Vagina (tissue), 2 donors: ENCODE results near the gene CCDC127. TPM values are rescaled to one million over a fixed set of nuclear protein-coding genes. Genes with fewer than 3 reads are reported as not detected.

Source experiments
- DNase-seq, 2 donors: peaks; one replicate each; pipeline ENCODE4 v3.0.0-alpha.2; 2017; ENCODE audit errors: extremely low spot score in 2 of 2
- H3K27ac ChIP-seq: fragments of 200-600 bp; sonication (generic); one replicate; pipeline ENCODE4 v1.5.1; 2019
- H3K27me3 ChIP-seq: fragments of 200-600 bp; sonication (generic); one replicate; pipeline ENCODE4 v1.5.1; 2019
- H3K36me3 ChIP-seq, 2 donors: fragments of 200-600 bp; sonication (generic); one replicate each; pipeline ENCODE4 v1.5.1; 2017 to 2019
- H3K4me1 ChIP-seq: fragments of 200-600 bp; sonication (generic); one replicate; pipeline ENCODE4 v1.5.1; 2019
- H3K4me3 ChIP-seq, 2 donors: fragments of 200-600 bp; sonication (generic); 1 replicate in 1 of 2; 2 replicates in 1 of 2; pipeline ENCODE4 v1.5.1; 2016 to 2019
- H3K9me3 ChIP-seq: fragments of 200-600 bp; sonication (generic); one replicate; pipeline ENCODE4 v1.5.1; 2019
- CTCF ChIP-seq, 3 experiments: fragments of 450-650 bp in 2 of 3; fragments of 200-600 bp in 1 of 3; sonication (generic) in 1 of 3; IDR thresholded peaks; one replicate each; pipeline ENCODE4 v1.5.1; 2017 to 2019; ENCODE audit warnings: antibody characterized with exemption in 3 of 3, mild to moderate bottlenecking in 2 of 3, moderate library complexity in 2 of 3
- POLR2A ChIP-seq, 2 donors: fragments of 450-650 bp; IDR thresholded peaks; one replicate each; pipeline ENCODE4 v1.6.1; 2017; ENCODE audit warnings: antibody characterized with exemption in 2 of 2, mild to moderate bottlenecking in 2 of 2, moderate library complexity in 2 of 2
- POLR2AphosphoS5 ChIP-seq, 2 donors: sonication (generic); formaldehyde crosslinking; IDR thresholded peaks; one replicate each; pipeline ENCODE4 v1.9.0; 2017; ENCODE audit warnings: antibody characterized with exemption in 2 of 2, mild to moderate bottlenecking in 2 of 2, low read depth in 1 of 2; ENCODE audit not compliant: insufficient read depth in 1 of 2
- intact Hi-C: fragments of 100-400 bp; cut with DNase I; formaldehyde crosslinking; loops from one replicate; pipeline ENCODE4 v1.15.1; 2023
- total RNA-seq: library from RNA; depleted of rRNA; stranded (reverse); fragments of >200 nt; gene quantifications from one replicate; pipeline ENCODE4 v1.2.3, GENCODE V29; 2016

CCDC127 gene
- total RNA-seq, 1 donor from 2014 or later, result 4.2 TPM

GRCh38 chr5:149745-150485 is 68.0 kb downstream of the CCDC127 start:
- Histone ChIP-seq H3K27ac (no peak overlapping the region), H3K36me3 (no peaks in the 10 kb centered on the region), H3K27me3 (no peaks in the 10 kb centered on the region), H3K4me3 (no peak overlapping the region), H3K4me1 (no peaks in the 10 kb centered on the region), H3K9me3 (peaks cover 11% of the 10 kb centered on the region)
- intact Hi-C loops, result no loop called here
- TF ChIP-seq POLR2AphosphoS5 (IDR thresholded peaks at IDR 0.05; ENCODE audit: insufficient read depth in 1 of 2, low read depth in 1 of 2) (no peak), POLR2A (IDR thresholded peaks at IDR 0.05) (no peak), CTCF (IDR thresholded peaks at IDR 0.05) (no peak)
- DNase-seq, result no peak

GRCh38 chr5:147751-148150 is 70.2 kb downstream of the CCDC127 start:
- no peak for TF ChIP-seq POLR2A (IDR thresholded peaks at IDR 0.05)
- no peak for TF ChIP-seq POLR2AphosphoS5 (IDR thresholded peaks at IDR 0.05; ENCODE audit: insufficient read depth in 1 of 2, low read depth in 1 of 2)
- H3K36me3 ChIP-seq, result no peaks in the 10 kb centered on the region
- no peak overlapping the region for H3K4me3 ChIP-seq
- no peak overlapping the region for H3K27ac ChIP-seq
- no peaks in the 10 kb centered on the region for H3K4me1 ChIP-seq
- no peak for DNase-seq
- intact Hi-C loops, result no loop called here
- H3K27me3 ChIP-seq, result no peaks in the 10 kb centered on the region
- peaks cover 11% of the 10 kb centered on the region for H3K9me3 ChIP-seq

Other genes starting within 250 kb of the CCDC127 start
- 0.74 TPM for gene PLEKHG4B, start 126.0 kb downstream of the CCDC127 start, total RNA-seq
- gene LRRC14B, start 26.7 kb downstream of the CCDC127 start, total RNA-seq, result not detected
- gene SDHA, start 167 bp upstream of the CCDC127 start, total RNA-seq, result 84.7 TPM
- 96.5 TPM for gene PDCD6, start 53.5 kb upstream of the CCDC127 start, total RNA-seq
- gene AHRR, start 103.6 kb upstream of the CCDC127 start, total RNA-seq, result 11.3 TPM
- gene EXOC3, start 225.0 kb upstream of the CCDC127 start, total RNA-seq, result 67.5 TPM